Measurements from ENCODE around the gene C3orf22.

The C3orf22 gene

GRCh38 chr3:126552688-126553283, 5.9 kb downstream of the C3orf22 start:
- Histone ChIP-seq H3K4me1 (ENCODE audit: insufficient read depth, low read length, poor library complexity, severe bottlenecking) (peaks cover 25% of the 10 kb centered on the region), H3K4me3 (ENCODE audit: low read length, poor library complexity, severe bottlenecking) (no peak overlapping the region), H3K27me3 (ENCODE audit: insufficient read depth, low read length, poor library complexity, severe bottlenecking) (no peaks in the 10 kb centered on the region), H3F3A (ENCODE audit: low read depth) (no peaks in the 10 kb centered on the region), H3K79me2 (ENCODE audit: insufficient read depth, low read length) (no peaks in the 10 kb centered on the region), H3K9ac (ENCODE audit: low read depth, low read length, poor library complexity, severe bottlenecking) (no peak overlapping the region), H2AFZ (ENCODE audit: low read length) (no peak overlapping the region), H3K9me3 (ENCODE audit: insufficient read depth, low read depth, low read length) (no peaks in the 10 kb centered on the region), H3K36me3 (ENCODE audit: insufficient read depth, low read length) (no peaks in the 10 kb centered on the region), H4K20me1 (ENCODE audit: insufficient read depth, low read length, poor library complexity, severe bottlenecking) (no peaks in the 10 kb centered on the region), H3K4me2 (ENCODE audit: low read depth, low read length, poor library complexity, severe bottlenecking) (no peak overlapping the region), H3K9me2 (replicated peaks; ENCODE audit: low read depth, low read length) (no peaks in the 10 kb centered on the region)
- TF ChIP-seq EZH2phosphoT487 (IDR thresholded peaks at IDR 0.05; ENCODE audit: borderline replicate concordance), result no peak
- TF ChIP-seq, protein P1, sequence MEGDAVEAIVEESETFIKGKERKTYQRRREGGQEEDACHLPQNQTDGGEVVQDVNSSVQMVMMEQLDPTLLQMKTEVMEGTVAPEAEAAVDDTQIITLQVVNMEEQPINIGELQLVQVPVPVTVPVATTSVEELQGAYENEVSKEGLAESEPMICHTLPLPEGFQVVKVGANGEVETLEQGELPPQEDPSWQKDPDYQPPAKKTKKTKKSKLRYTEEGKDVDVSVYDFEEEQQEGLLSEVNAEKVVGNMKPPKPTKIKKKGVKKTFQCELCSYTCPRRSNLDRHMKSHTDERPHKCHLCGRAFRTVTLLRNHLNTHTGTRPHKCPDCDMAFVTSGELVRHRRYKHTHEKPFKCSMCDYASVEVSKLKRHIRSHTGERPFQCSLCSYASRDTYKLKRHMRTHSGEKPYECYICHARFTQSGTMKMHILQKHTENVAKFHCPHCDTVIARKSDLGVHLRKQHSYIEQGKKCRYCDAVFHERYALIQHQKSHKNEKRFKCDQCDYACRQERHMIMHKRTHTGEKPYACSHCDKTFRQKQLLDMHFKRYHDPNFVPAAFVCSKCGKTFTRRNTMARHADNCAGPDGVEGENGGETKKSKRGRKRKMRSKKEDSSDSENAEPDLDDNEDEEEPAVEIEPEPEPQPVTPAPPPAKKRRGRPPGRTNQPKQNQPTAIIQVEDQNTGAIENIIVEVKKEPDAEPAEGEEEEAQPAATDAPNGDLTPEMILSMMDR (conservative IDR thresholded peaks at IDR 0.05; ENCODE audit: low read length), result no peak

DNA sequence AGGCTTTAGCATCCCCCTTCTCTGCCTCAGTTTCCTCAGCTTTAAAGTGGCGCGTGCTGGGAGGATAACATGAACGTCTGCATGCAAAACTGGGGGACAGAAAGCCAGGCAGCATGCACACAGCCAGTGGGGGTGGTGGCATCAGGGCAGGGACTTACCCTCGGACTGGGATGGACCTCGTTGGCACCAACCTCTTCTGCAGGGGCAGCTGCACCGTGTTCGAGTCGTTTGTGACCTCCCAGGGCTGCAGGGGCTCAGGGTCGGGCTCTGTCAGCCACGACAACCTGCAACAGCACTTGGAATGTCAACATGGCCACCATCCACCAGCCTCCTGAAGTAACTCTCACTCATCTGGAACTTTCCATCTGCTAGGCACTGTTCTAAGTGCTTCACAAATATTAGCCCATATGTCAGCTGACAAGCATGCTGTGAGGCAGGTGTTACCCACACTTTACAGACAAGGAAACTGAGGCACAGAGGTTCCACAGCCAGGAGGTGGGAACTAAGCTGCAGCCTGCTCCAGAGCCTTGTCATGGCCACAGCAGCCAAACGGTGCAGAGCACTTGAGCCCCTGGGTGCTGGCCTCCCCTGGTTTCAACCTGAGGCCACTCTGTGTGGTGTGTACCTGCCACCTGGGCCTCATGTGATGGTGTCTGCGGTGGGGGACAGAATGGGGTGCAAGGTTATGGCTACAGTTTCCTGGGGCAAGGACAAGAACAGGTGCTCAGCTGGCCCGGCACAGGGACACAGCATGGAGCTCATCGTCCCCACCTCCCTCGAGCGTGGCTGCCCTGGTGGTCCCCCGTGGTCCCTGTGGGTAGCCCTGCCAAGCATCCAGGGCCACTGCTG, 6.7 kb downstream of the C3orf22 start:
- Histone ChIP-seq H3K4me1 (ENCODE audit: insufficient read depth, low read length, poor library complexity, severe bottlenecking) (peaks cover 25% of the 10 kb centered on the region), H3F3A (ENCODE audit: low read depth) (no peaks in the 10 kb centered on the region), H3K9me3 (ENCODE audit: insufficient read depth, low read depth, low read length) (no peaks in the 10 kb centered on the region), H3K9ac (ENCODE audit: low read depth, low read length, poor library complexity, severe bottlenecking) (no peak overlapping the region), H3K27me3 (ENCODE audit: insufficient read depth, low read length, poor library complexity, severe bottlenecking) (no peaks in the 10 kb centered on the region), H3K4me2 (ENCODE audit: low read depth, low read length, poor library complexity, severe bottlenecking) (no peak overlapping the region), H3K79me2 (ENCODE audit: insufficient read depth, low read length) (no peaks in the 10 kb centered on the region), H3K4me3 (ENCODE audit: low read length, poor library complexity, severe bottlenecking) (no peak overlapping the region), H3K36me3 (ENCODE audit: insufficient read depth, low read length) (no peaks in the 10 kb centered on the region), H2AFZ (ENCODE audit: low read length) (no peak overlapping the region), H3K9me2 (replicated peaks; ENCODE audit: low read depth, low read length) (no peaks in the 10 kb centered on the region), H4K20me1 (ENCODE audit: insufficient read depth, low read length, poor library complexity, severe bottlenecking) (no peaks in the 10 kb centered on the region)
- no peak for TF ChIP-seq EZH2phosphoT487 (IDR thresholded peaks at IDR 0.05; ENCODE audit: borderline replicate concordance)
- TF ChIP-seq, protein P1 (conservative IDR thresholded peaks at IDR 0.05; ENCODE audit: low read length), result no peak

- no peak overlapping the region for H3K4me2 ChIP-seq (ENCODE audit: low read depth, low read length, poor library complexity, severe bottlenecking)
Measured at GRCh38 chr3:126551121-126551838, 7.5 kb downstream of the C3orf22 start.

More at GRCh38 chr3:126551121-126551838, 7.5 kb downstream of the C3orf22 start:
- H3K79me2 ChIP-seq (ENCODE audit: insufficient read depth, low read length), result no peaks in the 10 kb centered on the region
- no peaks in the 10 kb centered on the region for H3K36me3 ChIP-seq (ENCODE audit: insufficient read depth, low read length)
- peaks cover 25% of the 10 kb centered on the region for H3K4me1 ChIP-seq (ENCODE audit: insufficient read depth, low read length, poor library complexity, severe bottlenecking)
- no peak overlapping the region for H3K4me3 ChIP-seq (ENCODE audit: low read length, poor library complexity, severe bottlenecking)
- no peaks in the 10 kb centered on the region for H4K20me1 ChIP-seq (ENCODE audit: insufficient read depth, low read length, poor library complexity, severe bottlenecking)
- H3F3A ChIP-seq (ENCODE audit: low read depth), result no peaks in the 10 kb centered on the region
- H2AFZ ChIP-seq (ENCODE audit: low read length), result no peak overlapping the region
- TF ChIP-seq EZH2phosphoT487 (IDR thresholded peaks at IDR 0.05; ENCODE audit: borderline replicate concordance), result no peak
- TF ChIP-seq, protein P1 (conservative IDR thresholded peaks at IDR 0.05; ENCODE audit: low read length), result no peak
- no peaks in the 10 kb centered on the region for H3K9me3 ChIP-seq (ENCODE audit: insufficient read depth, low read depth, low read length)
- no peaks in the 10 kb centered on the region for H3K9me2 ChIP-seq (replicated peaks; ENCODE audit: low read depth, low read length)
- no peak overlapping the region for H3K9ac ChIP-seq (ENCODE audit: low read depth, low read length, poor library complexity, severe bottlenecking)
- no peaks in the 10 kb centered on the region for H3K27me3 ChIP-seq (ENCODE audit: insufficient read depth, low read length, poor library complexity, severe bottlenecking)

Data from Loucy (cell line).